GM21825 (cell line): Measurements from ENCODE around the gene LMNB1.
"Not testable (repeated sequence)": the region's sequence is repeated elsewhere in the genome, so short reads cannot be mapped to it uniquely, and the experiment has no call there.

ENCODE experiments used
- ATAC-seq: cut with Tn5 transposase; IDR thresholded peaks from one replicate; pipeline ENCODE4 v1.9.1; 2021; ENCODE audit warnings: mild to moderate bottlenecking, moderate library complexity; ENCODE audit not compliant: unreplicated experiment

Gene LMNB1

GRCh38 chr5:126777975-126778674 lies 1.2 kb downstream of the LMNB1 start:
- peak; percentile 69 for ATAC-seq

GRCh38 chr5:126778675-126779403 lies 1.9 kb downstream of the LMNB1 start:
- ATAC-seq: no peak

DNA sequence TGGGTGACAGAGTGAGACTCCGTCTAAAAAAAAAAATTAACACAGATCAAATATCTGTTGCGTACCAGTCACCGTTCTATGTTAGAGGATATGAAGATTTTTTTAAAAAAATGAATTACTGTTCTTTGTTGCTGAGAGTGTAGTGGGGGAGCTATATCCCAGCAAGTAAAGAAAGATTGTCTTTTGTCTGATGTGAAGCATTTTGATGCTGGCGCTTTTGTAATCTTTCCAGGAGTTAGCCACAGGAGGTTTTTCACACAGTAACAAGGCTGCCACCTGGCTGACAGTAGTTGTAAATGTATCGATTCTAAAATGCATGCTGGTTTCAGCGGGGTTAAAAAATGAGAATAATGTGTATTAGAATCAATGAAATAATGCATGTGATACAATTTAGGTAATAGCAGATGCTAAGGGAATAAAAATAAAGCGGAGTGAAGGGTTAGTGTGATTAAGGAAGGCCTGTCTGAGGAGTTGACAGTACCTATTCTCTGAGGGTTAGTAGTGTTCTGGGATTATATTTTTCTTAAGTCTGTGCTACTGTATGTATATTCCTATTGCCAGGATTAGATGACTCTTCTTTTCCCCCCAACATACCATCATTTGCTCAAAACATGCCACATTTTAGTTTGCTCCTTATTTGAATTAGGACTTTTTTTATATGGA lies 3.4 kb downstream of the LMNB1 start:
- no peak for ATAC-seq

DNA sequence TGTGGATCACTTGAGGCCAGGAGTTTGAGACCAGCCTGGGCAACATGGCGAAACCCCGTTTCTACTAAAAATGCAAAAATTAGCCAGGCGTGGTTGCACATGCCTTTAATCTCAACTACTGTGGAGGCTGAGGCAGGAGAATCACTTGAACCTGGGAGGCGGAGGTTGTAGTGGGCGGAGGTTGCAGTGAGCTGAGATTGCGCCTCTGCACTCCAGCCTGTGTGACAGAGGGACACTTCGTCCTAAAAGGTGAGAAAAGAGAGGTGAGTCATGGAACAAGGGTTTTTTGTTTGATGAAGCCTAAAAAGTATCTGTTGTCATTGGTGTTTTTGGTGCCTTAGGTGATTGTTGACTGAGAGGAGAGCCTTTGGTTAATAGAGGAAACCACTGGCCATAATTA lies 11.5 kb downstream of the LMNB1 start:
- ATAC-seq: not testable (repeated sequence)

DNA sequence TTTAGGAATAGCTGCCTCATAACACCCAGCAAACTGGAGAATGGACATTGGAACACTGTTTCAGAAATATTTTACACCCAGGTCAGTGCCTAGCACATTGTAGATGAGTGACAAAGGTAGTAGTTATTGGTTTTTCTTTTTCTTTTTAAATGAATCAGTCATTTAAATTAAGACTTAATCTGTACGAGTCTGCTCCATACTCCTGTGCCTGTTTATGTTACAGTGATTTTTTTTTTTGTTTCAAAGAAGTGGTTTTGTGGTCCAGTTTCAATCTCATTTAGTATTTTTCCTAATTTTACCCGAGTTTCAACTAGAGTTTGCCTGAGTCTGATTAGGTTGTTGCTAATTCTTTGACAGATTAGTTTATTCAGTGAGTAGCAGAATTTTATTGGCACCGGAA lies 16.2 kb downstream of the LMNB1 start:
- ATAC-seq: no peak

GRCh38 chr5:126793648-126794047 lies 16.7 kb downstream of the LMNB1 start:
- not testable (repeated sequence) for ATAC-seq

- ATAC-seq: no peak
These were observed 17.4 kb downstream of the LMNB1 start for GRCh38 chr5:126794157-126794828.

DNA sequence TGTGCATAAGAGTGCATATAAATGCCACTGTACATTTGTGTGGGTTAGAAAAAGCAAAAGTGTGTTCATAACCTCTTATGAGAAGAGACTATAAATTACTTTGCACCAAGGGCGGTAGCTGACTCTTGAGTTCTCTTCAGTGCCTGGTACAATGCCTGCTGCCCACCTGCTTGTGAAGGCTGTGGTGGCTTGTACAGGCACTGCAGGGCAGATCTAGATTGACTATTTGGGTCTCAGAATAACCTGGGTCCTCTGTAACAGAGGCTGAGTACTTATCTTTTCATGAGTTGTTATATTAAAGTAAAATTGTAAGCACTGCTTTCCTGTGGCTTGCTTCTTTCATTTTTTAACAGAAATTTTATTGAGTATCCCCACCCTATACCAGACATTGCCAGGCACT lies 22.8 kb downstream of the LMNB1 start:
- no peak for ATAC-seq

GRCh38 chr5:126801174-126801991 lies 24.4 kb downstream of the LMNB1 start:
- no peak for ATAC-seq

DNA sequence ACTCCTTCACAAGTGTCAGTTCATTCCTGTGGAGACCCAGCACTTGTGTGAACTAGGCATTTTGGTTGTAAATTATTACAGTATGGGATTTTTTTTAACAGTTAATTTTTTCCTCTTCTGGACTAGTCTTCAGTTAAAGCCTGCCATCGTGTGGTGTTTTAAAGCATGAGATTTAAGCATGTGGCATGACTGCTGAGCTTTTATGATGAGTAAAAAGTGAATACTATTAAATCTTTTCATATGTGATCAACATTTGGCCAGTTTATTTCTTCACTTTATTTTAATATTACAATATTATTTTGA lies 25.0 kb downstream of the LMNB1 start:
- peak; percentile 46 for ATAC-seq

- ATAC-seq: no peak
These were observed 28.1 kb downstream of the LMNB1 start for GRCh38 chr5:126805063-126805462.

DNA sequence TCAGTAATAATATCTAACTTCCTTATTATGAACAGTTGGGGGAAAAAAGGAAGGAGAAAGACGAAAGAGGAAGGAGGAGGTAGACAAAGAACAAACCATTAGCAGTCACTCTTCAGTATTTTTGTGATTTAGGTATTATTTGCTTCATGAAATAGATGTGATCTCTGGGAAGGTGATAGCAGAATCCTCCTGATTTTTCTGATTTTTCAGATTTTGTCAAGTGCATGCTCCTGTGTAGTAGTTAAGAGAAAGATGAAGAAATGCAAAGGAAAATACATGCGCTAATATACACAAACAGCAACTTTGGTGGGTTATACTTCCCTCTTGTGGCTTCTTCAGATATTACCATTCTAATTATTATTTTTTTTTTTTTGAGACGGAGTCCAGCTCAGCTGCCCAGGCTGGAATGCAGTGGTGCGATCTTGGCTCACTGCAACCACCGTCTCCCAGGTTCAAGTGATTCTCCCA lies 31.6 kb downstream of the LMNB1 start:
- ATAC-seq: no peak

- no peak for ATAC-seq
These were observed 33.0 kb downstream of the LMNB1 start for GRCh38 chr5:126809916-126810315.

DNA sequence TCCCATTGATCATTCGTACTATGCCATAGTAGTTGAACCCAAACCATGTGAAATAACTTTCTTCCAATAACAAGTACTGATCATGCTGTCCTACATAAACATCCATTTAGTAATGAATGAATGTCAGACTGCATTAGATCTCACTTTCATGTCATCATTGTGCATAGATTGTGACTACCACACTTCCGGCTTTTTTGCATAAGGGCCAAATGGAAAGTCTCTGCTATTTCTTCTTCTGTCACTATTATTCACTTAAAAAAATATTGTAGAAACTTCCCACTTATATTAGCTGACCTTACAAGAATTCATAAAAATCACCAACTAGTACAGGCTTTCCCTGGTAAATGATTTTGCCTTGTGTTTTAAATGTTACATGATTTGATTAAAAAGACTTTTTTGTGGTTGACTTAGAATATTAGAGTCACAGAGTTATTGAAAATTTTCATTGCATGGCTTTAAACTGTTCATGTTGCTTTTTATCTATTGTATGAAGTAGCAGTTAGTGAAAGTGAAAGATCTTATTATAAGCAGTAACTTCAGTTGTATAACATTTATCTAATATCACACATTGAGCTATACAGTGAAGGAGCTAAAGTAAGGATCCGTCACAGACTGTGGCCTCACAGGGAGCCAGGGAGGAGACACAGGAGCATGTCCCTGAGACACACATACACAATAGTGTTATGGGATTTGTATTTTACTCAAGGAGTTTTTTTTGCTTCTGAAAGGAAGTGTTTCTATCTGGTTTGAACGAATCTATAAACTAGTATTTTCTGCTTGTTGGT lies 33.9 kb downstream of the LMNB1 start:
- no peak for ATAC-seq

DNA sequence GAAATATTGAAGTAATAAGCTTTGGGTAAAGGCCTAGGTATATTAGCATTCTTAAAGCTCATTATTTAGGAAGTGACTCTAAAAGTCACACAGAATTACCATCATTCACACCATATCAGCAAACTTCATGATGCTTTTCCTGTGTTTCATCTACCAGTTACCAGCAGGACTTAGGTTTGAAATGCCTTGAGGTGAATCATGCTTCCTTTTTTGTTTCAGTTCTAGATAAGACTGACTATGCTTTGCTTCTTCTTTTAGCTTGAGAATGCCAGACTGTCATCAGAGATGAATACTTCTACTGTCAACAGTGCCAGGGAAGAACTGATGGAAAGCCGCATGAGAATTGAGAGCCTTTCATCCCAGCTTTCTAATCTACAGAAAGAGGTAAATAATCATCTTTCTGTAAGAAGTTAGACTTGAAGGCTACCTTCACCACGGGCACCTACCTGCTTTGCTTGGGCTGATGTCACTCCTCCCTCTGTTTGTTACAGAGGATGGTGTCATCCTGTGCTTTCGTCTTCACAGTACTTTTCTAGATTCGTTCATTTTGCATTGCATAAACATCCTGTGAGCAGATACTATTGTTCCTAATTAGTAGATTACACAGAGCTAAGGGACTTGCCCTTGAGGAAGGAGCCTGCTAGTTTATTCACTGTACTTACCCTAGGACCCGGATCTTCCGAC lies 34.7 kb downstream of the LMNB1 start:
- ATAC-seq: no peak

DNA sequence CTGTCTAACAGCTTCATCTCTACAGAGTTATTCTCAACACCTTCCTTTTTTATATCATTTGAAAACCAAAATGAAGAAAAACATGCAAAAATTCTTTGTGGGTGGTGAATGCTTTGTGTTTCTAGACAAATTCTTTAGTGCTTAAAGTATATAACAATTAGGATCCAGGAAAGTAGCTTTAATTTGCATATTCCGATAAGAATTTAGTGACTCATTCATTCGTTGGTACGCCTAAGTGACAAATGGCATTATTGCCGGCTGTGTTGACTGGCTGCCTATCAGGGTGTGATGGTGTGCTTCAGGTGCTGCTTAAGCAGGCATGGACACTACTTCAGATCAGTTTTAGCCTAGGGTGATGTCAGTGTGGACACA lies 35.2 kb downstream of the LMNB1 start:
- ATAC-seq: no peak

- ATAC-seq: not testable (repeated sequence)
These were observed 36.9 kb downstream of the LMNB1 start for GRCh38 chr5:126813799-126814198.

DNA sequence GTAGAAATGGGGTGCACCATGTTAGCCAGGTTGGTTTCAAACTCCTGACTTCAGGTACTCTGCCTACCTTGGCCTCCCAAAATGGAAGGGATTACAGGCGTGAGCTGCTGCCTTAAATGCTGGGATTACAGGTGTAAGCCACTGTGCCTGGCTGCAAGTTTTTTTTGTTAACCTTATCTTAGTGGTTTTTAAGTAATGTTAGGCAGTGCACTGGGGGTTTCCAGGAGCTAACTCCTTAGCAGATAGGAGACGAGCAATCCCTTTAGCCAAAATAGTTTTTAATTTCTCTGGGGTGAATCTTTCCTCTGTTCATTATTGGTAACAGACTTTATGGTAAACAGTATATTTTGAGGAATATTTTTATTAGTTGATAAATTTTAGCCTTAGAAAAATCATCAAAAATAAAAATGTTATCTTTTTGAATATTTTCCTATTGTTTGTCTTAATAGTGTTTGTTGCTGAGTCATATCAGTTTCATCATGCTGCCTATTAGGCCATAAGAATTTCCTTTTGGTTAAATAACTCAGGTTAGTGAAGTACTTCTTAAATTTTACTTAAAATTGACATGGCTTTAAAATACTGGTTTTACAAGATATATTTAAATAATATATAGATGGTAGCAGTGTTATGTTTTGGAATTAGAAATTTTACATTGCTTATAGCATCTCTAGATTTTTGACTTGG lies 37.9 kb downstream of the LMNB1 start:
- no peak for ATAC-seq

DNA sequence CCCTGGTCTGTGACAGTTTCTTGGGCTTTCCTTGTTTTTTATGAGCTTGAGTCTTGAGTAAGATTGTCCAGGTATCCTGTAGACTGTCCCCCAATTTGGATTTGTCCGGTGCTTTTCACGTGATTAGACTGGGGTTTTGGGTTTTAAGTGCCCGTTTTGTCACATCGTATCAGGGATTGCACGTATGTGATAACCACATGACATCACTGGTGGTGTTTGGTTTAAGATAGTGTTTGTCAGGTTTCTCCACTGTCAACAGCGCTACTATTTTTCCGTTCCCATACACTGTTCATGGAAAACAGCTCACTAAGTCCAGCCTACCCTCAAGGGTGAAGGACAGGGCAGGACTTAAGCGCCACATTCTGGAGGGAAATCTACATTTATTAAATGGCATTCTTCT lies 39.7 kb downstream of the LMNB1 start:
- ATAC-seq: no peak
